ENCODE data around the gene CAMKK2. TPM values are rescaled to one million over a fixed set of nuclear protein-coding genes. Genes with fewer than 3 reads are reported as not detected.

CAMKK2 gene
- total and polyA plus RNA-seq, 9 of the 15 experiments (the other 6 are each of a cell fraction or from before 2014, with no cell fraction given), result 4.3 to 32.0 (median 18.2) TPM

DNA sequence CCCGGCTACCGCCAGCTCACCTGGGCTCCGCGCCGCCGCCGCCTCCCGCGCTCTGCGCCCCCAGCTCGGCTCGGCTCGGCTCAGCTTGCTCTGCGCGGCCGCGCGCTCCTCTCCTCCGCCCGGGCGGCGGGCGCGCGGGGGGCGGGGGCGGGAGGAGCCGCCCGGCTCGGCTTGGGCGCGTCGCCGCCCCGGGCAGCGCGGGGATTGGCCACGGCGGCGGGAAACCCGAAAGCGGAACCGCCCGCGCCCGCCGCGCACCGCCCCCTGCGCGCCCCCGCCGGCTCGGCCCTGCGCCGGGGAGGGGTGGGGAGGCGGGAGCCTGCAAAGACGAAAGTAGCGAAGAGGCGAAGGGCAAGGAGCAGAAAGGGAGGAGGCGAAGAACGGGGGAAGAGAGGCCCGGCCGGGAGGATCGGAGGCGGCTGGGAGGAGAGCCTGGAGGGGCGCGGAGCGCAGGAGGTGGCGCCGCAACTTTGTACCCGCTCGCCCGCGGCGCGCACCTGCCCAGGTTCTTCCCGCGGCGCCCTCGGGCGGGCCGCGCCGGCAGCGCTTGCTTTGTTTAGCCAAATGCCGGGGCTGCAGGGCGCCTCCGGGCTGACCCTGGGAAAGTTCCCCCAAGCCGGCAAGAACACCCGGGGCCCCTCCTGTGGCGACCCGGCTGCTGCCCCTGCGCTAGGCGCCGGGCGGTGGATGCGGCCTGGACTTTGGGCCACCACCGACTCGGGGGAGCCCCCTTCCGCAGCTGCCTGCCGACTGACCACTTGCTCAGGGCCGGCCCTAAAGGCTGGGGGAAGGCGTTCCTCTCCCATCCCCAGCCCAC is at the start of gene CAMKK2 (continued):
- TF ChIP-seq, protein P1, sequence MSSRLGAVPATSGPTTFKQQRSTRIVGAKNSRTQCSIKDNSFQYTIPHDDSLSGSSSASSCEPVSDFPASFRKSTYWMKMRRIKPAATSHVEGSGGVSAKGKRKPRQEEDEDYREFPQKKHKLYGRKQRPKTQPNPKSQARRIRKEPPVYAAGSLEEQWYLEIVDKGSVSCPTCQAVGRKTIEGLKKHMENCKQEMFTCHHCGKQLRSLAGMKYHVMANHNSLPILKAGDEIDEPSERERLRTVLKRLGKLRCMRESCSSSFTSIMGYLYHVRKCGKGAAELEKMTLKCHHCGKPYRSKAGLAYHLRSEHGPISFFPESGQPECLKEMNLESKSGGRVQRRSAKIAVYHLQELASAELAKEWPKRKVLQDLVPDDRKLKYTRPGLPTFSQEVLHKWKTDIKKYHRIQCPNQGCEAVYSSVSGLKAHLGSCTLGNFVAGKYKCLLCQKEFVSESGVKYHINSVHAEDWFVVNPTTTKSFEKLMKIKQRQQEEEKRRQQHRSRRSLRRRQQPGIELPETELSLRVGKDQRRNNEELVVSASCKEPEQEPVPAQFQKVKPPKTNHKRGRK (tag; IDR thresholded peaks at IDR 0.05), result peak; percentile 67
- TF ChIP-seq, protein P2, sequence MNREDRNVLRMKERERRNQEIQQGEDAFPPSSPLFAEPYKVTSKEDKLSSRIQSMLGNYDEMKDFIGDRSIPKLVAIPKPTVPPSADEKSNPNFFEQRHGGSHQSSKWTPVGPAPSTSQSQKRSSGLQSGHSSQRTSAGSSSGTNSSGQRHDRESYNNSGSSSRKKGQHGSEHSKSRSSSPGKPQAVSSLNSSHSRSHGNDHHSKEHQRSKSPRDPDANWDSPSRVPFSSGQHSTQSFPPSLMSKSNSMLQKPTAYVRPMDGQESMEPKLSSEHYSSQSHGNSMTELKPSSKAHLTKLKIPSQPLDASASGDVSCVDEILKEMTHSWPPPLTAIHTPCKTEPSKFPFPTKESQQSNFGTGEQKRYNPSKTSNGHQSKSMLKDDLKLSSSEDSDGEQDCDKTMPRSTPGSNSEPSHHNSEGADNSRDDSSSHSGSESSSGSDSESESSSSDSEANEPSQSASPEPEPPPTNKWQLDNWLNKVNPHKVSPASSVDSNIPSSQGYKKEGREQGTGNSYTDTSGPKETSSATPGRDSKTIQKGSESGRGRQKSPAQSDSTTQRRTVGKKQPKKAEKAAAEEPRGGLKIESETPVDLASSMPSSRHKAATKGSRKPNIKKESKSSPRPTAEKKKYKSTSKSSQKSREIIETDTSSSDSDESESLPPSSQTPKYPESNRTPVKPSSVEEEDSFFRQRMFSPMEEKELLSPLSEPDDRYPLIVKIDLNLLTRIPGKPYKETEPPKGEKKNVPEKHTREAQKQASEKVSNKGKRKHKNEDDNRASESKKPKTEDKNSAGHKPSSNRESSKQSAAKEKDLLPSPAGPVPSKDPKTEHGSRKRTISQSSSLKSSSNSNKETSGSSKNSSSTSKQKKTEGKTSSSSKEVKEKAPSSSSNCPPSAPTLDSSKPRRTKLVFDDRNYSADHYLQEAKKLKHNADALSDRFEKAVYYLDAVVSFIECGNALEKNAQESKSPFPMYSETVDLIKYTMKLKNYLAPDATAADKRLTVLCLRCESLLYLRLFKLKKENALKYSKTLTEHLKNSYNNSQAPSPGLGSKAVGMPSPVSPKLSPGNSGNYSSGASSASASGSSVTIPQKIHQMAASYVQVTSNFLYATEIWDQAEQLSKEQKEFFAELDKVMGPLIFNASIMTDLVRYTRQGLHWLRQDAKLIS (CRISPR knock-in tag; IDR thresholded peaks at IDR 0.05), result no peak
- TF ChIP-seq, protein P3, sequence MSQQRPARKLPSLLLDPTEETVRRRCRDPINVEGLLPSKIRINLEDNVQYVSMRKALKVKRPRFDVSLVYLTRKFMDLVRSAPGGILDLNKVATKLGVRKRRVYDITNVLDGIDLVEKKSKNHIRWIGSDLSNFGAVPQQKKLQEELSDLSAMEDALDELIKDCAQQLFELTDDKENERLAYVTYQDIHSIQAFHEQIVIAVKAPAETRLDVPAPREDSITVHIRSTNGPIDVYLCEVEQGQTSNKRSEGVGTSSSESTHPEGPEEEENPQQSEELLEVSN (IDR thresholded peaks at IDR 0.05; ENCODE audit: borderline replicate concordance in 1 of 2, extremely low read depth in 1 of 2, insufficient read depth in 1 of 2, insufficient read length in 1 of 2, low read depth in 1 of 2, low read length in 1 of 2, poor library complexity in 1 of 2, severe bottlenecking in 1 of 2), result peak in 1 of 2 experiments; percentile 83
- TF ChIP-seq, protein P4, sequence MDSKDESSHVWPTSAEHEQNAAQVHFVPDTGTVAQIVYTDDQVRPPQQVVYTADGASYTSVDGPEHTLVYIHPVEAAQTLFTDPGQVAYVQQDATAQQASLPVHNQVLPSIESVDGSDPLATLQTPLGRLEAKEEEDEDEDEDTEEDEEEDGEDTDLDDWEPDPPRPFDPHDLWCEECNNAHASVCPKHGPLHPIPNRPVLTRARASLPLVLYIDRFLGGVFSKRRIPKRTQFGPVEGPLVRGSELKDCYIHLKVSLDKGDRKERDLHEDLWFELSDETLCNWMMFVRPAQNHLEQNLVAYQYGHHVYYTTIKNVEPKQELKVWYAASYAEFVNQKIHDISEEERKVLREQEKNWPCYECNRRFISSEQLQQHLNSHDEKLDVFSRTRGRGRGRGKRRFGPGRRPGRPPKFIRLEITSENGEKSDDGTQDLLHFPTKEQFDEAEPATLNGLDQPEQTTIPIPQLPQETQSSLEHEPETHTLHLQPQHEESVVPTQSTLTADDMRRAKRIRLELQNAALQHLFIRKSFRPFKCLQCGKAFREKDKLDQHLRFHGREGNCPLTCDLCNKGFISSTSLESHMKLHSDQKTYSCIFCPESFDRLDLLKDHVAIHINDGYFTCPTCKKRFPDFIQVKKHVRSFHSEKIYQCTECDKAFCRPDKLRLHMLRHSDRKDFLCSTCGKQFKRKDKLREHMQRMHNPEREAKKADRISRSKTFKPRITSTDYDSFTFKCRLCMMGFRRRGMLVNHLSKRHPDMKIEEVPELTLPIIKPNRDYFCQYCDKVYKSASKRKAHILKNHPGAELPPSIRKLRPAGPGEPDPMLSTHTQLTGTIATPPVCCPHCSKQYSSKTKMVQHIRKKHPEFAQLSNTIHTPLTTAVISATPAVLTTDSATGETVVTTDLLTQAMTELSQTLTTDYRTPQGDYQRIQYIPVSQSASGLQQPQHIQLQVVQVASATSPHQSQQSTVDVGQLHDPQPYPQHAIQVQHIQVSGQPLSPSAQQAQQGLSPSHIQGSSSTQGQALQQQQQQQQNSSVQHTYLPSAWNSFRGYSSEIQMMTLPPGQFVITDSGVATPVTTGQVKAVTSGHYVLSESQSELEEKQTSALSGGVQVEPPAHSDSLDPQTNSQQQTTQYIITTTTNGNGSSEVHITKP (IDR thresholded peaks at IDR 0.05; ENCODE audit: partially characterized antibody), result no peak
- TF ChIP-seq EHMT2 (IDR thresholded peaks at IDR 0.05) (no peak), NUFIP1 (IDR thresholded peaks at IDR 0.05; ENCODE audit: partially characterized antibody) (no peak), NONO (IDR thresholded peaks at IDR 0.05; ENCODE audit: low read depth in 2 of 2, low read length in 1 of 2) (peak in 1 of 2 experiments; percentile 12; a peak in 1 of 4 replicates), FOXK2 (conservative IDR thresholded peaks at IDR 0.05 in 1 of 2, IDR thresholded peaks at IDR 0.05 in 1 of 2; ENCODE audit: low read depth in 2 of 2) (no peak), KDM1A (IDR thresholded peaks at IDR 0.05) (no peak), LCOR (CRISPR knock-in tag; IDR thresholded peaks at IDR 0.05) (no peak), CCAR2 (IDR thresholded peaks at IDR 0.05; ENCODE audit: low read depth, low read length) (no peak), SETDB1 (IDR thresholded peaks at IDR 0.05; ENCODE audit: low read length) (no peak)
- TF ChIP-seq, protein P5, sequence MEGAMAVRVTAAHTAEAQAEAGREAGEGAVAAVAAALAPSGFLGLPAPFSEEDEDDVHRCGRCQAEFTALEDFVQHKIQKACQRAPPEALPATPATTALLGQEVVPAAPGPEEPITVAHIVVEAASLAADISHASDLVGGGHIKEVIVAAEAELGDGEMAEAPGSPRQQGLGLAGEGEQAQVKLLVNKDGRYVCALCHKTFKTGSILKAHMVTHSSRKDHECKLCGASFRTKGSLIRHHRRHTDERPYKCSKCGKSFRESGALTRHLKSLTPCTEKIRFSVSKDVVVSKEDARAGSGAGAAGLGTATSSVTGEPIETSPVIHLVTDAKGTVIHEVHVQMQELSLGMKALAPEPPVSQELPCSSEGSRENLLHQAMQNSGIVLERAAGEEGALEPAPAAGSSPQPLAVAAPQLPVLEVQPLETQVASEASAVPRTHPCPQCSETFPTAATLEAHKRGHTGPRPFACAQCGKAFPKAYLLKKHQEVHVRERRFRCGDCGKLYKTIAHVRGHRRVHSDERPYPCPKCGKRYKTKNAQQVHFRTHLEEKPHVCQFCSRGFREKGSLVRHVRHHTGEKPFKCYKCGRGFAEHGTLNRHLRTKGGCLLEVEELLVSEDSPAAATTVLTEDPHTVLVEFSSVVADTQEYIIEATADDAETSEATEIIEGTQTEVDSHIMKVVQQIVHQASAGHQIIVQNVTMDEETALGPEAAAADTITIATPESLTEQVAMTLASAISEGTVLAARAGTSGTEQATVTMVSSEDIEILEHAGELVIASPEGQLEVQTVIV (CRISPR knock-in tag; IDR thresholded peaks at IDR 0.05; ENCODE audit: borderline replicate concordance), result no peak

Data from K562 (cell line).